ENCODE measurements around the gene CNTF.

CNTF gene

GRCh38 chr11:58647866-58648265 is 25.4 kb downstream of the CNTF start:
- DNase-seq, result no peak

GRCh38 chr11:58649623-58650022 is 27.2 kb downstream of the CNTF start:
- no peak for DNase-seq

GRCh38 chr11:58650496-58650895 is 28.0 kb downstream of the CNTF start:
- no peak for DNase-seq

- DNase-seq, result no peak
These were observed 30.3 kb downstream of the CNTF start for GRCh38 chr11:58652726-58653280.

GRCh38 chr11:58654079-58654907 is 31.8 kb downstream of the CNTF start:
- peak; percentile 88 for DNase-seq

GRCh38 chr11:58654908-58655296 is 32.4 kb downstream of the CNTF start:
- DNase-seq, result no peak

GRCh38 chr11:58656348-58656747 is 33.9 kb downstream of the CNTF start:
- no peak for DNase-seq

- no peak for DNase-seq
These were observed 36.2 kb downstream of the CNTF start for GRCh38 chr11:58658623-58659022.

GRCh38 chr11:58659404-58659803 is 36.9 kb downstream of the CNTF start:
- no peak for DNase-seq

GRCh38 chr11:58659910-58660570 is 37.6 kb downstream of the CNTF start:
- no peak for DNase-seq

GRCh38 chr11:58671983-58672633 is 49.6 kb downstream of the CNTF start:
- no peak for DNase-seq

GRCh38 chr11:58674609-58675008 is 52.1 kb downstream of the CNTF start:
- no peak for DNase-seq
